Psoas muscle (tissue), 8 donors: ENCODE data around the gene DZANK1. TPM values are rescaled to one million over a fixed set of nuclear protein-coding genes. Genes with fewer than 3 reads are reported as not detected.

Experiments used
- ATAC-seq, 4 donors: fragments of 200-7000 bp; cut with Tn5 transposase; one replicate each; pipeline ENCODE4 v1.9.1; 2020; ENCODE audit warnings: moderate library complexity in 3 of 4, mild to moderate bottlenecking in 2 of 4
- DNase-seq, 2 donors: peaks; one replicate each; pipeline ENCODE4 v3.0.0-alpha.2; 2020
- H3K27ac ChIP-seq: fragments of 200-600 bp; one replicate; pipeline ENCODE4 v1.8.0; 2022
- H3K27me3 ChIP-seq, 3 donors: fragments of 200-600 bp in 1 of 3; one replicate each; pipeline versions ENCODE4 v1.6.1 to v1.8.0; 2013 to 2022; ENCODE audit warnings: low read length in 2 of 3, mild to moderate bottlenecking in 2 of 3, moderate library complexity in 1 of 3; ENCODE audit not compliant: insufficient read depth in 3 of 3
- H3K36me3 ChIP-seq, 2 donors: fragments of 200-600 bp in 1 of 2; one replicate each; pipeline versions ENCODE4 v1.6.1 to v1.8.0; 2013 to 2022; ENCODE audit warnings: low read depth in 1 of 2, mild to moderate bottlenecking in 1 of 2, moderate library complexity in 1 of 2; ENCODE audit not compliant: insufficient read depth in 1 of 2
- H3K4me1 ChIP-seq: fragments of 200-600 bp; one replicate; pipeline ENCODE4 v1.8.0; 2022
- H3K4me3 ChIP-seq: fragments of 200-600 bp; one replicate; pipeline ENCODE4 v1.8.0; 2022; ENCODE audit warnings: mild to moderate bottlenecking
- H3K9me3 ChIP-seq: fragments of 200-600 bp; one replicate; pipeline ENCODE4 v1.8.0; 2022
- CTCF ChIP-seq: fragments of 200-600 bp; IDR thresholded peaks from one replicate; pipeline ENCODE4 v1.8.0; 2022; ENCODE audit warnings: antibody characterized with exemption
- WGBS, 3 donors: extraction: QIAGEN DNeasy Blood & Tissue Kit; methylation state at CpG; one replicate each; pipeline versions ENCODE4 v1.1.6 to v1.1.7; 2013; 5-methylcytosine and 5-hydroxymethylcytosine counted together
- intact Hi-C, 2 donors: fragments of 100-400 bp; cut with DNase I; formaldehyde crosslinking; loops; one replicate each; pipeline versions ENCODE4 v1.11.0 to v1.14.2; 2022
- polyA plus RNA-seq, 3 donors: library from polyadenylated mRNA; stranded (reverse); fragments of 200-250 nt; gene quantifications; one replicate each; pipeline ENCODE4 v1.2.3, GENCODE V29; 2013
- total RNA-seq, 4 donors: library from RNA; stranded (reverse); fragmentation: NEBNext Ultra II Directional in 2 of 4; extraction: Animal tissue kit (Norgen Biotek cat#: 25700) in 2 of 4; gene quantifications; one replicate each; pipeline versions ENCODE4 v1.2.1 to v1.2.4, GENCODE V29; 2021 to 2023
- donor health status: healthy with polysubstance abuse.
- donor health status: DM: no; HTN: no; CAD: no; lungs with moderate emphysema.
- donor health status: Bipolar disorder and iron deficiency.
- donor health status: healthy.
- donor health status: DM: yes; HTN: yes; CAD: no.
- donor health status: DM: no; HTN: no; CAD: no.
- donor health status: DM: no; HTN: no; CAD: no.
- donor health status: DM: yes; HTN: yes; CAD: no.

Gene DZANK1
- total and polyA plus RNA-seq, 7 donors, result 0.25 to 0.96 (median 0.47) TPM

- Histone ChIP-seq H3K36me3 (no peaks in the 10 kb centered on the region), H3K27me3 (no peaks in the 10 kb centered on the region), H3K27ac (no peak overlapping the region), H3K4me1 (no peaks in the 10 kb centered on the region), H3K9me3 (no peaks in the 10 kb centered on the region), H3K4me3 (no peak overlapping the region)
- DNase-seq (no peak), ATAC-seq (no peak)
- intact Hi-C loops, result loop anchor here in 1 of 2 donors (5.0 kb wide), 1 partner anchor 41 kb away; no protein-coding TSS in a partner anchor
- TF ChIP-seq CTCF, result no peak
- WGBS, 3 donors, result 85 to 86% (median 86%) methylated on average over 5 of the region's 5 CpGs
Measured at GRCh38 chr20:18416486-18416885, 50.3 kb downstream of the DZANK1 start.

GRCh38 chr20:18414140-18414539, 52.7 kb downstream of the DZANK1 start:
- no peaks in the 10 kb centered on the region for H3K36me3 ChIP-seq
- TF ChIP-seq CTCF, result no peak

GRCh38 chr20:18412221-18412901, 54.5 kb downstream of the DZANK1 start:
- intact Hi-C loops, result no loop called here
- H3K9me3 ChIP-seq, result no peaks in the 10 kb centered on the region
- H3K27ac ChIP-seq, result no peak overlapping the region
- H3K36me3 ChIP-seq, result no peaks in the 10 kb centered on the region
- ATAC-seq, result no peak
- no peak for DNase-seq
- no peak for TF ChIP-seq CTCF
- H3K4me3 ChIP-seq, result no peak overlapping the region
- H3K4me1 ChIP-seq, result no peaks in the 10 kb centered on the region
- WGBS, 3 donors, result 81 to 86% (median 82%) methylated on average over 6 of the region's 6 CpGs
- H3K27me3 ChIP-seq, result no peaks in the 10 kb centered on the region

More at GRCh38 chr20:18414140-18414539, 52.7 kb downstream of the DZANK1 start:
- H3K9me3 ChIP-seq, result no peaks in the 10 kb centered on the region
- no peak for ATAC-seq
- no peaks in the 10 kb centered on the region for H3K4me1 ChIP-seq
- intact Hi-C loops, result no loop called here
- WGBS, 3 donors, result 77 to 84% (median 82%) methylated on average over 5 of the region's 5 CpGs
- H3K4me3 ChIP-seq, result no peak overlapping the region
- no peak for DNase-seq
- H3K27me3 ChIP-seq, result no peaks in the 10 kb centered on the region
- no peak overlapping the region for H3K27ac ChIP-seq

- H3K4me3 ChIP-seq, result no peak overlapping the region
- no peak for TF ChIP-seq CTCF
- DNase-seq, result no peak
- no peaks in the 10 kb centered on the region for H3K4me1 ChIP-seq
- H3K36me3 ChIP-seq, result peaks cover 0 to 2% of the 10 kb centered on the region in 2 donors
- no peak overlapping the region for H3K27ac ChIP-seq
- no peaks in the 10 kb centered on the region for H3K27me3 ChIP-seq
- intact Hi-C loops, result no loop called here
- no peaks in the 10 kb centered on the region for H3K9me3 ChIP-seq
- WGBS, 3 donors, result 87 to 89% (median 89%) methylated on average over 8 of the region's 8 CpGs
- ATAC-seq, result no peak
Measured at GRCh38 chr20:18405826-18406225, 61.0 kb downstream of the DZANK1 start.

GRCh38 chr20:18404172-18404571, 62.7 kb downstream of the DZANK1 start:
- Histone ChIP-seq H3K4me3 (no peak overlapping the region), H3K4me1 (no peaks in the 10 kb centered on the region), H3K27me3 (no peaks in the 10 kb centered on the region), H3K27ac (no peak overlapping the region), H3K9me3 (no peaks in the 10 kb centered on the region), H3K36me3 (peaks cover 0 to 2% of the 10 kb centered on the region in 2 donors)
- DNase-seq (no peak), ATAC-seq (no peak)
- 63 to 72% (median 65%) methylated on average over 2 of the region's 2 CpGs for WGBS, 3 donors
- TF ChIP-seq CTCF, result no peak
- intact Hi-C loops, result no loop called here
